Measurements from ENCODE around the gene USP4. TPM values are rescaled to one million over a fixed set of nuclear protein-coding genes. Genes with fewer than 3 reads are reported as not detected.

Gene USP4
- total and polyA plus RNA-seq, 2 of the 8 experiments (the other 6 are each of a cell fraction or from before 2014, with no cell fraction given), result 16.0 to 27.8 TPM

DNA sequence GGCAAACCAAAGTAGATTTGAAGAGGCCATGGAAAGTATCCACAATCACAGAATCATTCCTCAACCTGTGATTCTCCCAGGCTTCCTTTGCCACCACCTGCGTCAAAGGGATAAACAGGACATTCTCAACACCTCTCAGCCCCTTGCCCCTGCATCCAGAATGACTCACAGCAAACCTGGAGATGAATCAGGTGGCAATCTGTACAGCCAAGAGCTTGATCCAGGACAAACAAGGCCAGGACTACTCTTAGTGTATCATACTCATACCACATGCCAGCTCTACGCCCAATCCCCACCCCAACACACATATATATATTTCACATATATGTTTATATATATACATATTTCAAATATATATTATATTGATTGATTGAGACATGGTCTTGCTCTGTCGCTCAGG is 39.3 kb downstream of the USP4 start:
- Histone ChIP-seq H3K14ac (ENCODE audit: insufficient read length) (no peak overlapping the region), H3K9ac (replicated peaks in 1 of 4; ENCODE audit: extremely low read depth in 1 of 4, low read depth in 3 of 4, low read length in 3 of 4) (no peak overlapping the region; a peak in 1 of 7 replicates), H3K27me3 (replicated peaks in 1 of 4; ENCODE audit: control insufficient read depth in 3 of 4, extremely low read depth in 1 of 4, insufficient read depth in 3 of 4, low read length in 3 of 4) (no peaks in the 10 kb centered on the region), H2BK5ac (ENCODE audit: low read depth, low read length) (no peak overlapping the region), H3K4me3 (ENCODE audit: extremely low read depth in 1 of 4, insufficient read depth in 2 of 4, low read depth in 3 of 4, low read length in 4 of 4) (no peak overlapping the region), H2BK120ac (replicated peaks; ENCODE audit: low read depth, low read length) (no peak overlapping the region), H3K27ac (ENCODE audit: low read depth, low read length) (no peak overlapping the region), H3K23ac (ENCODE audit: insufficient read length) (no peak overlapping the region), H3K36me3 (ENCODE audit: control insufficient read depth in 2 of 4, insufficient read depth in 4 of 4, low read length in 3 of 4) (peaks cover 2 to 35% (median 25%) of the 10 kb centered on the region in 4 experiments; a peak in 7 of 8 replicates), H2BK20ac (ENCODE audit: low read length) (no peak overlapping the region), H3K9me3 (ENCODE audit: insufficient read depth in 2 of 2, low read depth in 1 of 2, low read length in 1 of 2) (no peaks in the 10 kb centered on the region), H2BK15ac (ENCODE audit: low read length) (no peak overlapping the region), H3K23me2 (ENCODE audit: low read depth, low read length) (no peaks in the 10 kb centered on the region), H3K18ac (ENCODE audit: extremely low read depth, low read length) (no peak overlapping the region), H4K91ac (replicated peaks; ENCODE audit: insufficient read length, low read length) (no peak overlapping the region), H4K5ac (ENCODE audit: insufficient read length, low read depth, low read length) (no peak overlapping the region), H2BK12ac (ENCODE audit: low read depth, low read length) (no peak overlapping the region), H3K79me1 (ENCODE audit: low read depth, low read length) (no peaks in the 10 kb centered on the region; the same call in 1 of the 2 replicates), H3K56ac (replicated peaks; ENCODE audit: insufficient read length, low read depth, low read length) (no peak overlapping the region), H2AFZ (ENCODE audit: low read length) (no peak overlapping the region), H3K4ac (replicated peaks; ENCODE audit: insufficient read length, low read depth, low read length) (no peak overlapping the region), H2AK5ac (ENCODE audit: low read depth, low read length) (no peak overlapping the region), H4K20me1 (replicated peaks in 1 of 2; ENCODE audit: control insufficient read depth in 1 of 2, insufficient read depth in 2 of 2, low read length in 2 of 2) (peaks cover 0 to 4% of the 10 kb centered on the region in 2 experiments), H3K4me1 (replicated peaks in 1 of 4; ENCODE audit: control insufficient read depth in 3 of 4, insufficient read depth in 4 of 4, low read length in 3 of 4) (no peaks in the 10 kb centered on the region), H3K79me2 (ENCODE audit: control insufficient read depth in 1 of 2, insufficient read depth in 2 of 2, low read length in 2 of 2) (no peaks in the 10 kb centered on the region), H3K4me2 (ENCODE audit: insufficient read depth in 1 of 2, low read depth in 2 of 2, low read length in 2 of 2) (no peak overlapping the region), H4K8ac (ENCODE audit: extremely low read depth, insufficient read depth, low read length) (no peak overlapping the region)
- WGBS, 2 experiments (ENCODE audit: extremely low coverage in 1 of 2, insufficient coverage in 1 of 2, insufficient read length in 1 of 2, insufficient replicate concordance in 2 of 2, low coverage in 1 of 2, low lambda C conversion rate in 2 of 2, missing lambda C conversion rate in 1 of 2), result 92% methylated on average over 3 of the region's 3 CpGs; no CpG with 5 or more reads in 1 of the 2 experiments
- ChIA-PET CTCF (ENCODE audit: partially characterized antibody) (no interaction called here), POLR2A (ENCODE audit: partially characterized antibody) (no interaction called here)
- TF ChIP-seq RFX5 (IDR thresholded peaks at IDR 0.05; ENCODE audit: borderline replicate concordance, low read depth, low read length), result no peak
- no peak for TF ChIP-seq NANOG (IDR thresholded peaks at IDR 0.05; ENCODE audit: insufficient read depth, low read depth, low read length, poor library complexity, severe bottlenecking)
- TF ChIP-seq POLR2AphosphoS5 (IDR thresholded peaks at IDR 0.05; ENCODE audit: low read depth, low read length), result no peak
- TF ChIP-seq TAF1 (IDR thresholded peaks at IDR 0.05; ENCODE audit: low read depth, low read length), result no peak
- TF ChIP-seq PHF8 (conservative IDR thresholded peaks at IDR 0.05; ENCODE audit: low read depth, low read length), result no peak
- no peak for TF ChIP-seq ASH2L (IDR thresholded peaks at IDR 0.05; ENCODE audit: low read length)
- no peak for TF ChIP-seq SIX5 (IDR thresholded peaks at IDR 0.05; ENCODE audit: low read depth, low read length)
- no peak for TF ChIP-seq TEAD4 (IDR thresholded peaks at IDR 0.05; ENCODE audit: low read depth, low read length)
- TF ChIP-seq RAD21 (IDR thresholded peaks at IDR 0.05 in 1 of 2, conservative IDR thresholded peaks at IDR 0.05 in 1 of 2; ENCODE audit: low read depth in 2 of 2, low read length in 2 of 2), result no peak
- TF ChIP-seq TAF7 (optimal IDR thresholded peaks at IDR 0.05; ENCODE audit: borderline replicate concordance, low read depth, low read length), result no peak
- no peak for TF ChIP-seq NRF1 (IDR thresholded peaks at IDR 0.05; ENCODE audit: low read depth, low read length)
- FAIRE-seq (no peak), DNase-seq (ENCODE audit: low read depth in 1 of 2, low spot score in 2 of 2) (no peak)
